ENCODE measurements around the gene SUSD5. TPM values are rescaled to one million over a fixed set of nuclear protein-coding genes. Genes with fewer than 3 reads are reported as not detected.
"Not testable (repeated sequence)": the region's sequence is repeated elsewhere in the genome, so short reads cannot be mapped to it uniquely, and the experiment has no call there.

SUSD5 gene
- total and polyA plus RNA-seq, 2 experiments from 2014 or later, result 2.3 to 2.4 TPM

DNA sequence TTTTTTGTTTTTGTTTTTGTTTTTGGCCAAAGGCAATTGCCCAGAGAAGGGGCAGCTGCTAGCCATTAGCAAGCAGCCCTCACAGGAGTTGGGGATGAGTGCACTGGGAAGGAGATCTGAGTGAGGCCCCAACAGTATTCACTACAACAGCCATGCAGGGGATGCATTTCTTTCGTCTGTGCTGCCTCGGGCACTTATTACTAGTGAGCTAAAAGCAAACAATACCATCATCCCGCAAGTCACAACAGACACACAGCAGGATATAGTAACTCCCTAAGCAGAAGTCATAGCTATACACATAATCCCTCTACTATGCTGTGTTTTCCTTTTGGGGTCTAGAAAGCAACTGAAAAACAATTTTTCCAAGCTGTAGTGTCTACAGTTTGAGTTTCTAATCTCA, 77.6 kb downstream of the SUSD5 start:
- Histone ChIP-seq H2AFZ (no peak overlapping the region), H4K20me1 (ENCODE audit: insufficient read depth, poor library complexity, severe bottlenecking) (no peaks in the 10 kb centered on the region), H3K27me3 (no peaks in the 10 kb centered on the region), H3K9me3 (ENCODE audit: low read depth) (no peaks in the 10 kb centered on the region), H3K79me2 (no peaks in the 10 kb centered on the region), H3K36me3 (replicated peaks; ENCODE audit: insufficient read depth, low read depth) (no peaks in the 10 kb centered on the region), H3K9me2 (replicated peaks; ENCODE audit: insufficient read depth) (no peaks in the 10 kb centered on the region), H3K4me1 (ENCODE audit: insufficient read depth) (no peaks in the 10 kb centered on the region), H3K4me3 (no peak overlapping the region), H3K4me2 (peak overlapping the region; percentile 28), H3K27ac (peak overlapping the region; percentile 28)
- WGBS (ENCODE audit: low lambda C conversion rate, missing lambda C conversion rate), result 66% methylated on average over 3 of the region's 3 CpGs
- TF ChIP-seq EZH2 (IDR thresholded peaks at IDR 0.05; ENCODE audit: borderline replicate concordance) (no peak), EZH2phosphoT487 (IDR thresholded peaks at IDR 0.05; ENCODE audit: low read depth, severe bottlenecking, unreplicated experiment) (no peak)
- TF ChIP-seq, protein P1, sequence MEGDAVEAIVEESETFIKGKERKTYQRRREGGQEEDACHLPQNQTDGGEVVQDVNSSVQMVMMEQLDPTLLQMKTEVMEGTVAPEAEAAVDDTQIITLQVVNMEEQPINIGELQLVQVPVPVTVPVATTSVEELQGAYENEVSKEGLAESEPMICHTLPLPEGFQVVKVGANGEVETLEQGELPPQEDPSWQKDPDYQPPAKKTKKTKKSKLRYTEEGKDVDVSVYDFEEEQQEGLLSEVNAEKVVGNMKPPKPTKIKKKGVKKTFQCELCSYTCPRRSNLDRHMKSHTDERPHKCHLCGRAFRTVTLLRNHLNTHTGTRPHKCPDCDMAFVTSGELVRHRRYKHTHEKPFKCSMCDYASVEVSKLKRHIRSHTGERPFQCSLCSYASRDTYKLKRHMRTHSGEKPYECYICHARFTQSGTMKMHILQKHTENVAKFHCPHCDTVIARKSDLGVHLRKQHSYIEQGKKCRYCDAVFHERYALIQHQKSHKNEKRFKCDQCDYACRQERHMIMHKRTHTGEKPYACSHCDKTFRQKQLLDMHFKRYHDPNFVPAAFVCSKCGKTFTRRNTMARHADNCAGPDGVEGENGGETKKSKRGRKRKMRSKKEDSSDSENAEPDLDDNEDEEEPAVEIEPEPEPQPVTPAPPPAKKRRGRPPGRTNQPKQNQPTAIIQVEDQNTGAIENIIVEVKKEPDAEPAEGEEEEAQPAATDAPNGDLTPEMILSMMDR (IDR thresholded peaks at IDR 0.05; ENCODE audit: poor library complexity), result no peak
- no peak for DNase-seq (ENCODE audit: low spot score)

DNA sequence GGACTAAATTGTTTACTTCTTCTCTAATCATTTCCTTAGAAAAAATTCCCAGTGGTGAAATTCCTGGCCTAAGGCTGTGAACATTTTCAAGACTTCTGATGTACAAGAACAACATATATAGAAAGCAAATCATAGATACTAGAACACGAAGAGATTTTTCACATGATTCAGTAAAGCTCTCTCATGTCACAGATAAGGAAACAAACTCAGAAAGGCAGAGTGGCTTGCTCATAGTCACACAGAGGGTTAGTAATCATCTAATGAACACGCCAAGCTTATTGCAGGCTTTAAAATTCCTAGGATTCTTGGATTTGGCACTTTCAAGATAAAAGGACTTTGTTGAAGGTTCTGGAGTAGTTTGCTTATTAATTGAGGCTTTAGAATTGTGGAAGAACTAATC, 78.6 kb downstream of the SUSD5 start:
- peak; percentile 21 for DNase-seq (ENCODE audit: low spot score)
- no peaks in the 10 kb centered on the region for H3K27me3 ChIP-seq
- H3K9me3 ChIP-seq (ENCODE audit: low read depth), result no peaks in the 10 kb centered on the region
- TF ChIP-seq EZH2 (IDR thresholded peaks at IDR 0.05; ENCODE audit: borderline replicate concordance) (no peak), EZH2phosphoT487 (IDR thresholded peaks at IDR 0.05; ENCODE audit: low read depth, severe bottlenecking, unreplicated experiment) (no peak)
- TF ChIP-seq, protein P1 (IDR thresholded peaks at IDR 0.05; ENCODE audit: poor library complexity), result no peak
- H3K36me3 ChIP-seq (replicated peaks; ENCODE audit: insufficient read depth, low read depth), result no peaks in the 10 kb centered on the region
- peak overlapping the region; percentile 28 for H3K4me2 ChIP-seq
- no peaks in the 10 kb centered on the region for H3K79me2 ChIP-seq
- H3K4me3 ChIP-seq, result no peak overlapping the region
- no peaks in the 10 kb centered on the region for H4K20me1 ChIP-seq (ENCODE audit: insufficient read depth, poor library complexity, severe bottlenecking)
- no peaks in the 10 kb centered on the region for H3K4me1 ChIP-seq (ENCODE audit: insufficient read depth)
- H2AFZ ChIP-seq, result no peak overlapping the region
- 38% methylated on average over 2 of the region's 2 CpGs for WGBS (ENCODE audit: low lambda C conversion rate, missing lambda C conversion rate)
- no peaks in the 10 kb centered on the region for H3K9me2 ChIP-seq (replicated peaks; ENCODE audit: insufficient read depth)
- peak overlapping the region; percentile 28 for H3K27ac ChIP-seq

DNA sequence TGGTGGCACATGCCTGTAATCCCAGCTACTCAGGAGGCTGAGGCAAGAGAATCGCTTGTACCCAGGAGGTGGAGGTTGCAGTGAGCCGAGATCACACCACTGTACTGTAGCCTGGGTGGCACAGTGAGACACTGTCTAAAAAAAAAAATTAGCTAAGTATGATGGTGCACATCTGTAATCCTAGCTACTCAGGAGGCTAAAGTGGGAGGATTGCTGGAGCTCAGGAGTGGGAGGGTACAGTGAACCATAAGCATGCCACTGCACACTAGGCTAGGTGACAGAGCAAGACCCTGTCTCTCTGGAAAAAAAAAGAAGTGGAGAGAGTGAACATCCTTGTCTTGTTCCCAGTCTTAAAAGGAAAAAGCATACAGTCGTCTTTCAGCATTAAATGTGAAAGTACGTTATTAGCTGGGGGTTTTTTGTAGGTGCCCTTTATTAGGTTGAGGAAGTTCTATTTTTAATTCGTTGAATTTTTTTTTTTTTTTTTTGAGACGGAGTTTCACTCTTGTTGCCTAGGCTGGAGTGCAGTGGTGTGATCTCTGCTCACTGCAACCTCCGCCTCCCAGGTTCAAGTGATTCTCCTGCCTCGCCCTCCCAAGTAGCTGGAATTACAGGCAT, 79.5 kb downstream of the SUSD5 start:
- WGBS (ENCODE audit: low lambda C conversion rate, missing lambda C conversion rate), result 99% methylated on average over 8 of the region's 8 CpGs
- peak overlapping the region; percentile 28 for H3K27ac ChIP-seq
- H3K36me3 ChIP-seq (replicated peaks; ENCODE audit: insufficient read depth, low read depth); H3K79me2 ChIP-seq; DNase-seq (ENCODE audit: low spot score); H3K9me2 ChIP-seq (replicated peaks; ENCODE audit: insufficient read depth); H3K4me3 ChIP-seq; H3K4me2 ChIP-seq; H4K20me1 ChIP-seq (ENCODE audit: insufficient read depth, poor library complexity, severe bottlenecking); H2AFZ ChIP-seq; H3K9me3 ChIP-seq (ENCODE audit: low read depth); H3K4me1 ChIP-seq (ENCODE audit: insufficient read depth); H3K27me3 ChIP-seq: not testable (repeated sequence)

DNA sequence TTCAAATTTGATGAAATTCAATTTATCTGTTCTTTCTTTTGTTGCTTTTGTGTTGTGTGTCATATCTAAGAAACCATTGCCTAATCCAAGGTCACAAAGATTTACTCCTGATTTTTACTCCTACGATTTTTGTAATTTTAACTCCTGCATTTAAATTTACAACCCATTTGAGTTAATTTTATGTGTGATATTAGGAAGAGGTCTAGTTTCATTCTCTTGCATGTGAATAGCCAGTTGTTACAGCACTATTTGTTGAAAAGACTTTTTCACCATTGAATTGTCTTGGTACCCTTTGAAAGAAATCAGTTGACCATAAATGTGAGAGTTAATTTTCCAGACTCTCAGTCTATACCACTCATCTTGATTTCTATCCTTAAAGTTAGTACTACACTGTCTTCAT, 80.9 kb downstream of the SUSD5 start:
- no peak overlapping the region for H3K4me2 ChIP-seq
- no peaks in the 10 kb centered on the region for H3K36me3 ChIP-seq (replicated peaks; ENCODE audit: insufficient read depth, low read depth)
- no peaks in the 10 kb centered on the region for H3K4me1 ChIP-seq (ENCODE audit: insufficient read depth)
- H2AFZ ChIP-seq, result no peak overlapping the region
- H4K20me1 ChIP-seq (ENCODE audit: insufficient read depth, poor library complexity, severe bottlenecking), result no peaks in the 10 kb centered on the region
- no peak overlapping the region for H3K27ac ChIP-seq
- no peaks in the 10 kb centered on the region for H3K9me3 ChIP-seq (ENCODE audit: low read depth)
- TF ChIP-seq, protein P1 (IDR thresholded peaks at IDR 0.05; ENCODE audit: poor library complexity), result no peak
- TF ChIP-seq EZH2phosphoT487 (IDR thresholded peaks at IDR 0.05; ENCODE audit: low read depth, severe bottlenecking, unreplicated experiment), result no peak
- no peak for TF ChIP-seq EZH2 (IDR thresholded peaks at IDR 0.05; ENCODE audit: borderline replicate concordance)
- H3K9me2 ChIP-seq (replicated peaks; ENCODE audit: insufficient read depth), result no peaks in the 10 kb centered on the region
- H3K79me2 ChIP-seq, result no peaks in the 10 kb centered on the region
- WGBS (ENCODE audit: low lambda C conversion rate, missing lambda C conversion rate), result 91% methylated on average over 1 of the region's 1 CpG
- no peak overlapping the region for H3K4me3 ChIP-seq
- no peak for DNase-seq (ENCODE audit: low spot score)
- H3K27me3 ChIP-seq, result no peaks in the 10 kb centered on the region
